Right lobe of liver (tissue), 6 donors: ENCODE measurements around the gene TICRR. TPM values are rescaled to one million over a fixed set of nuclear protein-coding genes. Genes with fewer than 3 reads are reported as not detected.

Experiments used
- ATAC-seq, 4 donors: fragments of 200-7000 bp; cut with Tn5 transposase; one replicate each; pipeline ENCODE4 v1.9.1; 2020; ENCODE audit warnings: mild to moderate bottlenecking in 4 of 4, moderate library complexity in 4 of 4
- DNase-seq, 3 donors: peaks; one replicate each; pipeline ENCODE4 v3.0.0-alpha.2; 2020
- H3K27ac ChIP-seq, 3 donors: fragments of 200-600 bp; one replicate each; pipeline ENCODE4 v1.8.0; 2022
- H3K27me3 ChIP-seq, 2 donors: fragments of 200-600 bp; one replicate each; pipeline ENCODE4 v1.8.0; 2022
- H3K36me3 ChIP-seq, 4 donors: fragments of 200-600 bp; sonication (generic) in 1 of 4; one replicate each; pipeline versions ENCODE4 v1.5.1 to v1.8.0; 2017 to 2022; ENCODE audit warnings: control low read depth in 1 of 4
- H3K4me1 ChIP-seq, 4 donors: fragments of 200-600 bp; sonication (generic) in 1 of 4; one replicate each; pipeline versions ENCODE4 v1.5.1 to v1.8.0; 2017 to 2022; ENCODE audit warnings: control low read depth in 1 of 4
- H3K4me3 ChIP-seq, 3 donors: fragments of 200-600 bp; one replicate each; pipeline ENCODE4 v1.8.0; 2022
- H3K9me3 ChIP-seq, 4 donors: fragments of 200-600 bp; sonication (generic) in 1 of 4; one replicate each; pipeline versions ENCODE4 v1.5.1 to v1.8.0; 2017 to 2022; ENCODE audit warnings: control low read depth in 1 of 4
- CTCF ChIP-seq, 4 donors: fragments of 200-600 bp in 3 of 4; fragments of 450-650 bp in 1 of 4; IDR thresholded peaks; one replicate each; pipeline versions ENCODE4 v1.5.1 to v1.8.0; 2016 to 2022; ENCODE audit warnings: antibody characterized with exemption in 4 of 4, mild to moderate bottlenecking in 2 of 4
- POLR2A ChIP-seq: fragments of 450-650 bp; IDR thresholded peaks from one replicate; pipeline ENCODE4 v1.6.1; 2017; ENCODE audit warnings: antibody characterized with exemption, mild to moderate bottlenecking
- WGBS: methylation state at CpG from one replicate; pipeline ENCODE4 v1.1.6; 2018; ENCODE audit warnings: low coverage, low lambda C conversion rate; ENCODE audit not compliant: insufficient coverage; ENCODE audit errors: missing lambda C conversion rate; 5-methylcytosine and 5-hydroxymethylcytosine counted together
- intact Hi-C, 2 donors: fragments of 100-400 bp; cut with DNase I; formaldehyde crosslinking; loops; one replicate each; pipeline versions ENCODE4 v1.11.2 to v1.14.1; 2022
- total RNA-seq, 6 experiments: library from RNA; depleted of rRNA in 2 of 6; stranded (reverse); fragments of >200 nt in 2 of 6; fragmentation: NEBNext Ultra II Directional in 3 of 6; extraction: Animal tissue kit (Norgen Biotek cat#: 25700) in 3 of 6; gene quantifications; one replicate each; pipeline versions ENCODE4 v1.1.0 to v1.2.4, GENCODE V29; 2016 to 2023
- donor health status: DM: no; HTN: yes; CAD: no.
- donor health status: DM: no; HTN: no; CAD: no.
- donor health status: DM: no; HTN: no; CAD: no.
- donor health status: DM: no; HTN: yes; CAD: no.
- donor health status: DM: no; HTN: yes; CAD: no.

TICRR gene
- total RNA-seq, 6 experiments from 2014 or later: 0.05 to 1.1 (median 0.24) TPM; not detected in 1

- intact Hi-C loops: no loop called here
- WGBS: 93% methylated on average over 2 of the region's 2 CpGs
- DNase-seq (no peak), ATAC-seq (no peak)
- no peak overlapping the region for H3K4me3 ChIP-seq
- H3K9me3 ChIP-seq: no peaks in the 10 kb centered on the region
- TF ChIP-seq CTCF (IDR thresholded peaks at IDR 0.05) (no peak), POLR2A (no peak)
- H3K27ac ChIP-seq: no peak overlapping the region
- H3K36me3 ChIP-seq: no peaks in the 10 kb centered on the region
- no peaks in the 10 kb centered on the region for H3K27me3 ChIP-seq
- peaks cover 0 to 6% (median 0%) of the 10 kb centered on the region in 4 donors for H3K4me1 ChIP-seq
These were observed 36.0 kb downstream of the TICRR start for GRCh38 chr15:89611317-89611716.

- intact Hi-C loops: no loop called here
- TF ChIP-seq CTCF (IDR thresholded peaks at IDR 0.05) (no peak), POLR2A (no peak)
- DNase-seq: no peak
These were observed 37.8 kb downstream of the TICRR start for GRCh38 chr15:89613031-89613430.

GRCh38 chr15:89614164-89614563 is 38.9 kb downstream of the TICRR start:
- no peak for DNase-seq
- ATAC-seq: no peak
- intact Hi-C loops: no loop called here
- WGBS: 100% methylated on average over 1 of the region's 1 CpG
- H3K4me1 ChIP-seq: peaks cover 0 to 6% (median 0%) of the 10 kb centered on the region in 4 donors
- H3K27me3 ChIP-seq: no peaks in the 10 kb centered on the region
- H3K9me3 ChIP-seq: no peaks in the 10 kb centered on the region
- H3K36me3 ChIP-seq: no peaks in the 10 kb centered on the region
- no peak overlapping the region for H3K4me3 ChIP-seq
- no peak overlapping the region for H3K27ac ChIP-seq
- TF ChIP-seq POLR2A (no peak), CTCF (IDR thresholded peaks at IDR 0.05) (no peak)

More at GRCh38 chr15:89613031-89613430, 37.8 kb downstream of the TICRR start:
- H3K4me1 ChIP-seq: peaks cover 0 to 6% (median 0%) of the 10 kb centered on the region in 4 donors
- no peak overlapping the region for H3K27ac ChIP-seq
- H3K36me3 ChIP-seq: no peaks in the 10 kb centered on the region
- H3K4me3 ChIP-seq: no peak overlapping the region
- H3K9me3 ChIP-seq: no peaks in the 10 kb centered on the region
- H3K27me3 ChIP-seq: no peaks in the 10 kb centered on the region
- ATAC-seq: no peak
- WGBS: 94% methylated on average over 2 of the region's 2 CpGs

GRCh38 chr15:89615135-89615534 is 39.9 kb downstream of the TICRR start:
- Histone ChIP-seq H3K27ac (no peak overlapping the region), H3K27me3 (no peaks in the 10 kb centered on the region), H3K36me3 (no peaks in the 10 kb centered on the region), H3K4me3 (no peak overlapping the region), H3K4me1 (peaks cover 0 to 6% (median 0%) of the 10 kb centered on the region in 4 donors), H3K9me3 (no peaks in the 10 kb centered on the region)
- no peak for TF ChIP-seq CTCF (IDR thresholded peaks at IDR 0.05)
- TF ChIP-seq POLR2A: no peak
- intact Hi-C loops: no loop called here
- ATAC-seq: peak; percentile 60 to 86 (median 74)
- DNase-seq: no peak
- 33% methylated on average over 1 of the region's 1 CpG for WGBS

GRCh38 chr15:89616228-89616627 is 41.0 kb downstream of the TICRR start:
- Histone ChIP-seq H3K27me3 (no peaks in the 10 kb centered on the region), H3K9me3 (no peaks in the 10 kb centered on the region), H3K36me3 (no peaks in the 10 kb centered on the region), H3K27ac (no peak overlapping the region), H3K4me3 (no peak overlapping the region), H3K4me1 (peaks cover 0 to 6% (median 0%) of the 10 kb centered on the region in 4 donors)
- 91% methylated on average over 4 of the region's 4 CpGs for WGBS
- DNase-seq: no peak
- TF ChIP-seq CTCF (IDR thresholded peaks at IDR 0.05) (no peak), POLR2A (no peak)
- intact Hi-C loops: no loop called here
- ATAC-seq: no peak
